ENCODE measurements around the gene ATP10B. TPM values are rescaled to one million over a fixed set of nuclear protein-coding genes. Genes with fewer than 3 reads are reported as not detected.
"Not testable (repeated sequence)": the region's sequence is repeated elsewhere in the genome, so short reads cannot be mapped to it uniquely, and the experiment has no call there.

The ATP10B gene
- not detected for total RNA-seq
- not detected for polyA plus RNA-seq

GRCh38 chr5:160852049-160852448 lies at the start of gene ATP10B:
Gene ATP10B, minus strand, starts transcription at chr5:160852211. Its CDS starts 164,137 bp downstream, at chr5:160688074.
- Histone ChIP-seq H3K9me3 (ENCODE audit: low read length) (no peaks in the 10 kb centered on the region), H3K4me3 (ENCODE audit: low read length) (no peak within 1 kb of the TSS), H3K27ac (ENCODE audit: low read depth, low read length) (no peak within 1 kb of the TSS), H3K27me3 (ENCODE audit: insufficient read depth, low read length, poor library complexity, severe bottlenecking) (no peaks in the 10 kb centered on the region), H3K4me1 (ENCODE audit: insufficient read depth, low read length) (no peaks in the 10 kb centered on the region), H3K36me3 (ENCODE audit: insufficient read depth, low read length) (no peaks in the 10 kb centered on the region)
- Mint-ChIP-seq H3K4me3 (no peak within 1 kb of the TSS), H3K36me3 (no peaks in the 10 kb centered on the region), H3K27me3 (peaks cover 0 to 3% of the 10 kb centered on the region in 2 donors), H3K4me1 (no peaks in the 10 kb centered on the region), H3K27ac (peak within 1 kb of the TSS in 1 of 8 donors; percentile 61), H3K9me3 (peaks cover 0 to 4% (median 0%) of the 10 kb centered on the region in 5 donors)
- CTCF ChIA-PET = no interaction called here
- no peak for DNase-seq
- POLR2A ChIA-PET = no interaction called here

DNA sequence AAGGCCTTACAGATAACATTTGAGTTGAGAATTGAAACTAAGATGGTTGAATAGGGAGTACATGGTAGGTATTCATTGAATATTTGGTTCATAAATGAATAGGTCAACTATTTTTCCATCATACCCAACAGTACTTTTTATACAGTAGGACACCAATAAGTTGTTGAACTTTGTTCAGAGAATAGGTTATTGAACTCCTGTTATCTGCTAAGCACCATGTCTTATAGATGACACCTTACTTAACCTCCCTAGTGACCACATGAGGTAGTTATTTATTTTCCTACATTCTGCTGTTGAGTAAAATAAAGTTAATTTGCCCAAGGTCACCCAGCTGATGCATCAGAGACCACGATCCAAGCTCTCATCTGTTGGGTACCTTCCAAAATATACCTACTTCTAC lies 49.6 kb upstream of the ATP10B start:
- Histone ChIP-seq H3K4me1 (ENCODE audit: insufficient read depth, low read length) (no peaks in the 10 kb centered on the region), H3K9me3 (ENCODE audit: low read length) (no peaks in the 10 kb centered on the region), H3K27ac (ENCODE audit: low read depth, low read length) (no peak overlapping the region), H3K4me3 (ENCODE audit: low read length) (no peak overlapping the region), H3K27me3 (ENCODE audit: insufficient read depth, low read length, poor library complexity, severe bottlenecking) (no peaks in the 10 kb centered on the region), H3K36me3 (ENCODE audit: insufficient read depth, low read length) (no peaks in the 10 kb centered on the region)
- Mint-ChIP-seq H3K9me3 (peaks cover 0 to 5% (median 2%) of the 10 kb centered on the region in 5 donors), H3K27me3 (peaks cover 0 to 5% of the 10 kb centered on the region in 2 donors), H3K36me3 (no peaks in the 10 kb centered on the region), H3K27ac (no peak overlapping the region), H3K4me1 (no peaks in the 10 kb centered on the region), H3K4me3 (no peak overlapping the region)
- ChIA-PET POLR2A (no interaction called here), CTCF (no interaction called here)
- DNase-seq = no peak

GRCh38 chr5:160899735-160900134 lies 47.7 kb upstream of the ATP10B start:
- ChIA-PET POLR2A (no interaction called here), CTCF (no interaction called here)
- Histone ChIP-seq H3K9me3 (ENCODE audit: low read length) (no peaks in the 10 kb centered on the region), H3K36me3 (ENCODE audit: insufficient read depth, low read length) (no peaks in the 10 kb centered on the region), H3K27ac (ENCODE audit: low read depth, low read length) (no peak overlapping the region), H3K4me3 (ENCODE audit: low read length) (no peak overlapping the region), H3K4me1 (ENCODE audit: insufficient read depth, low read length) (no peaks in the 10 kb centered on the region), H3K27me3 (ENCODE audit: insufficient read depth, low read length, poor library complexity, severe bottlenecking) (no peaks in the 10 kb centered on the region)
- no peak for DNase-seq
- no peak overlapping the region for H3K4me3 Mint-ChIP-seq
- H3K4me1 Mint-ChIP-seq = no peaks in the 10 kb centered on the region
- H3K9me3 Mint-ChIP-seq = peaks cover 2 to 6% (median 5%) of the 10 kb centered on the region in 5 donors
- peaks cover 0 to 9% of the 10 kb centered on the region in 2 donors for H3K27me3 Mint-ChIP-seq
- no peaks in the 10 kb centered on the region for H3K36me3 Mint-ChIP-seq
- H3K27ac Mint-ChIP-seq = no peak overlapping the region

GRCh38 chr5:160893180-160893964 lies 41.4 kb upstream of the ATP10B start:
- H3K4me3 ChIP-seq (ENCODE audit: low read length); H3K27ac ChIP-seq (ENCODE audit: low read depth, low read length); POLR2A ChIA-PET; H3K27me3 ChIP-seq (ENCODE audit: insufficient read depth, low read length, poor library complexity, severe bottlenecking); H3K9me3 ChIP-seq (ENCODE audit: low read length); H3K9me3 Mint-ChIP-seq; H3K4me1 ChIP-seq (ENCODE audit: insufficient read depth, low read length); CTCF ChIA-PET; H3K4me1 Mint-ChIP-seq; H3K4me3 Mint-ChIP-seq; H3K27ac Mint-ChIP-seq; DNase-seq; H3K36me3 Mint-ChIP-seq; H3K36me3 ChIP-seq (ENCODE audit: insufficient read depth, low read length): not testable (repeated sequence)
- H3K27me3 Mint-ChIP-seq = peaks cover 5 to 15% of the 10 kb centered on the region in 2 donors

DNA sequence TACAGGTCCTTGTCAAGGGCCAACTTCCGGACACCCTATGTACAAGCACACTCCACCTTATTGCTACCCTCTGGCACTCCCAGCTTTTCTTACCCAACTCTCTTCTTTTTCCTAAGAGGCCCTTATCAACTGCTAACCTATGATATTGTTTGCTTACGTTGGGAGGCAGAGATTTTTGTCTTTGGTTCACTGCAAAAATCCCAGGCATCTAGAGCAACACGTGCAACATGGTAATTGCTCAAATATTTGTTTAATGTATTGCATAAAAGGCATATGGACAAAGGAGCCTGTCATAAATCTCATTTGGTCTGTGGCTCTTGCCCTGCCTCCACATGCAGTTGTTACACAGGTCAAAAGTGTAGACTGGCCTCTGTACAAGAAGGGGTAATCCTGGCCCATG lies 35.8 kb upstream of the ATP10B start:
- no peaks in the 10 kb centered on the region for H3K36me3 Mint-ChIP-seq
- peaks cover 5 to 11% of the 10 kb centered on the region in 2 donors for H3K27me3 Mint-ChIP-seq
- POLR2A ChIA-PET = no interaction called here
- Histone ChIP-seq H3K27me3 (ENCODE audit: insufficient read depth, low read length, poor library complexity, severe bottlenecking) (no peaks in the 10 kb centered on the region), H3K36me3 (ENCODE audit: insufficient read depth, low read length) (no peaks in the 10 kb centered on the region), H3K27ac (ENCODE audit: low read depth, low read length) (no peak overlapping the region), H3K4me1 (ENCODE audit: insufficient read depth, low read length) (no peaks in the 10 kb centered on the region), H3K9me3 (ENCODE audit: low read length) (no peaks in the 10 kb centered on the region), H3K4me3 (ENCODE audit: low read length) (no peak overlapping the region)
- no peaks in the 10 kb centered on the region for H3K9me3 Mint-ChIP-seq
- H3K4me1 Mint-ChIP-seq = no peaks in the 10 kb centered on the region
- DNase-seq = no peak
- H3K4me3 Mint-ChIP-seq = no peak overlapping the region
- CTCF ChIA-PET = no interaction called here
- H3K27ac Mint-ChIP-seq = no peak overlapping the region

- CTCF ChIA-PET; H3K27ac ChIP-seq (ENCODE audit: low read depth, low read length); H3K27me3 ChIP-seq (ENCODE audit: insufficient read depth, low read length, poor library complexity, severe bottlenecking); H3K36me3 Mint-ChIP-seq; H3K27ac Mint-ChIP-seq; H3K9me3 ChIP-seq (ENCODE audit: low read length); H3K4me3 Mint-ChIP-seq; H3K4me3 ChIP-seq (ENCODE audit: low read length); H3K4me1 Mint-ChIP-seq; H3K9me3 Mint-ChIP-seq; POLR2A ChIA-PET; H3K36me3 ChIP-seq (ENCODE audit: insufficient read depth, low read length); H3K4me1 ChIP-seq (ENCODE audit: insufficient read depth, low read length); DNase-seq: not testable (repeated sequence)
- peaks cover 4 to 14% of the 10 kb centered on the region in 2 donors for H3K27me3 Mint-ChIP-seq
These were observed 21.7 kb upstream of the ATP10B start for GRCh38 chr5:160873560-160874200.

- no peak for DNase-seq
- CTCF ChIA-PET = no interaction called here
- no peak overlapping the region for H3K27ac Mint-ChIP-seq
These were observed 18.0 kb upstream of the ATP10B start for GRCh38 chr5:160869989-160870521.

DNA sequence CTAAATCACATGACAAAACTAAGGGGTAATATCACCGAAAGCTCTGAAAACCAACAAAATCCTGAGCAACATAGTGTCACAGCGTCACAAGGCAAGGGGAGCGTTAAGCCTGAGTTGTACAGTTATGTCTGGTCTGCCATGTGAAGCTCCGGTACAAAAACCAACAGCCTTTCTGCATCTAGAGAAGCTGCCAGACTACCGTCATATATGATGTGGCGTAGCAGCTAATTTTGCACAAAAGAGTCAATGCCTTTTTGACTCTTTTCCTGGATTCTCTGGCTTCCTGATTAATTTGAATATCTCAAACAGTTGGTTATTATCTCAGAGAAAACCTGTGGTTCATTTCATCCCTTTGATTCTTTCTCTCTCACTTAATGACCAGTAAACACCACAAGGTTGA lies 16.0 kb upstream of the ATP10B start:
- H3K36me3 Mint-ChIP-seq = no peaks in the 10 kb centered on the region
- Histone ChIP-seq H3K36me3 (ENCODE audit: insufficient read depth, low read length) (no peaks in the 10 kb centered on the region), H3K4me3 (ENCODE audit: low read length) (no peak overlapping the region), H3K4me1 (ENCODE audit: insufficient read depth, low read length) (no peaks in the 10 kb centered on the region), H3K27me3 (ENCODE audit: insufficient read depth, low read length, poor library complexity, severe bottlenecking) (no peaks in the 10 kb centered on the region), H3K9me3 (ENCODE audit: low read length) (no peaks in the 10 kb centered on the region), H3K27ac (ENCODE audit: low read depth, low read length) (no peak overlapping the region)
- H3K9me3 Mint-ChIP-seq = peaks cover 0 to 6% (median 4%) of the 10 kb centered on the region in 5 donors
- H3K27me3 Mint-ChIP-seq = peaks cover 4 to 21% of the 10 kb centered on the region in 2 donors
- no peak for DNase-seq
- ChIA-PET CTCF (no interaction called here), POLR2A (no interaction called here)
- no peak overlapping the region for H3K27ac Mint-ChIP-seq
- no peak overlapping the region for H3K4me3 Mint-ChIP-seq
- no peaks in the 10 kb centered on the region for H3K4me1 Mint-ChIP-seq

More at GRCh38 chr5:160869989-160870521, 18.0 kb upstream of the ATP10B start:
- Mint-ChIP-seq H3K9me3 (peaks cover 0 to 3% (median 0%) of the 10 kb centered on the region in 5 donors), H3K4me3 (no peak overlapping the region), H3K36me3 (no peaks in the 10 kb centered on the region), H3K4me1 (no peaks in the 10 kb centered on the region), H3K27me3 (peaks cover 4 to 14% of the 10 kb centered on the region in 2 donors)
- no peaks in the 10 kb centered on the region for H3K9me3 ChIP-seq (ENCODE audit: low read length)
- POLR2A ChIA-PET = no interaction called here
- no peaks in the 10 kb centered on the region for H3K36me3 ChIP-seq (ENCODE audit: insufficient read depth, low read length)
- no peak overlapping the region for H3K27ac ChIP-seq (ENCODE audit: low read depth, low read length)
- no peaks in the 10 kb centered on the region for H3K27me3 ChIP-seq (ENCODE audit: insufficient read depth, low read length, poor library complexity, severe bottlenecking)
- H3K4me3 ChIP-seq (ENCODE audit: low read length) = no peak overlapping the region
- H3K4me1 ChIP-seq (ENCODE audit: insufficient read depth, low read length) = no peaks in the 10 kb centered on the region
